Osteocyte (in vitro differentiated cells): Measurements from ENCODE around the gene TPD52L2. TPM values are rescaled to one million over a fixed set of nuclear protein-coding genes. Genes with fewer than 3 reads are reported as not detected.

Experiments
- DNase-seq: peaks from one replicate; pipeline ENCODE4 v3.0.0; 2021; ENCODE audit warnings: mixed read lengths; ENCODE audit not compliant: unreplicated experiment; ENCODE audit errors: extremely low spot score
- H3K27ac Mint-ChIP-seq: one replicate; pipeline ENCODE4 v1.8.0; 2021; ENCODE audit warnings: mild to moderate bottlenecking, mixed read lengths; ENCODE audit not compliant: unreplicated experiment
- H3K27me3 Mint-ChIP-seq: one replicate; pipeline ENCODE4 v1.8.0; 2021; ENCODE audit warnings: mixed read lengths; ENCODE audit not compliant: unreplicated experiment
- H3K36me3 Mint-ChIP-seq: one replicate; pipeline ENCODE4 v1.8.0; 2021; ENCODE audit warnings: mixed read lengths; ENCODE audit not compliant: unreplicated experiment
- H3K4me1 Mint-ChIP-seq: one replicate; pipeline ENCODE4 v1.8.0; 2021; ENCODE audit warnings: mixed read lengths; ENCODE audit not compliant: unreplicated experiment
- H3K4me3 Mint-ChIP-seq: one replicate; pipeline ENCODE4 v1.8.0; 2021; ENCODE audit warnings: mild to moderate bottlenecking, moderate library complexity, mixed read lengths; ENCODE audit not compliant: unreplicated experiment
- H3K9me3 Mint-ChIP-seq: one replicate; pipeline ENCODE4 v1.8.0; 2021; ENCODE audit warnings: mixed read lengths; ENCODE audit not compliant: unreplicated experiment
- total RNA-seq: library from RNA; stranded (reverse); gene quantifications from 2 replicates; pipeline ENCODE4 v1.2.1, GENCODE V29; 2021
- TF ChIP-seq, protein P1 (sequence below): fragments of 200-600 bp; sonication (generic); IDR thresholded peaks from 2 replicates; pipeline ENCODE4 v1.5.0; 2021; ENCODE audit warnings: antibody characterized with exemption, mild to moderate bottlenecking, moderate library complexity

Gene TPD52L2
- total RNA-seq, 1 donor from 2014 or later: 102 TPM

DNA sequence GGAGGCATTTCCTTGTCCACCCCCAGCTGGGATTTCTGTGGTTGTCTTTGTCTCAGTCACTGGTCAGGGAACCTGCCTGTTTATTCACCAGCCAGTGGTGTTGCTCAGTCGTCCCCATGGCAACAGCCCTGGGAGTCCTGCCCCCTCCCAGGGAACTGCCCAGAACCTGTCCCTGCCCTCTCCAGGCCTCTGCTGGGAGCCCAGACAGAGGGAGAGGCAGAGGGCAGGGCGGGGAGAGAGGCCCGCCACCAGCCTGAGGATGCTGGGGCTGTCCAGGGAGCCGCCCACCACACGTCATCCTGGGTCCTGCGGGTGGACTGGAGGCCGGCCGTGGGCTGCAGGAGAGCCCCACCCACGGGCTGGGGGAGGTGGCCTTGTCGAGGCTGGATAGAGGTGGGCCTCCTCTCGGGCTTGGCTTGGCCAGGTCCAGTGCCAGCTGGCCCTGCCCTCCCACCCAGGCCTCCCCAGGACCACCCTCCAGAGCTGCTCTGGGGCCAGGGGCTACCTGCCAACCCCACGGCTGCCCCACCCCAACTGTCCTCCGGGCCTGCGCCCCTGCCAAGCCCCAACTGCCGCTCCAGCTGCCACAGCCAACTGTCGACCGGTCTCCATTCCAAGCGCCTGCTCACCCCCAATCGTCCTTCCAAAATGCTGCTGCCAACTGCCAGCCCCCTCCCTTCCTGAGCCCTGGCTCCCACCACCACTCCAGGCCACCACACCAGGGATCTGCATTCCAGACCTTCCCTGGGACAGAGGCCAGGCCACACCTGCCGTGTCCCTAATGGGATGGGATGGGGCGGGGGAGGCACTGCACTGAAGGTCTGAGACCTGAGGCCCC, 29.8 kb upstream of the TPD52L2 start:
- peak; percentile 97 for DNase-seq
- H3K27me3 Mint-ChIP-seq: no peaks in the 10 kb centered on the region
- TF ChIP-seq, protein P1, sequence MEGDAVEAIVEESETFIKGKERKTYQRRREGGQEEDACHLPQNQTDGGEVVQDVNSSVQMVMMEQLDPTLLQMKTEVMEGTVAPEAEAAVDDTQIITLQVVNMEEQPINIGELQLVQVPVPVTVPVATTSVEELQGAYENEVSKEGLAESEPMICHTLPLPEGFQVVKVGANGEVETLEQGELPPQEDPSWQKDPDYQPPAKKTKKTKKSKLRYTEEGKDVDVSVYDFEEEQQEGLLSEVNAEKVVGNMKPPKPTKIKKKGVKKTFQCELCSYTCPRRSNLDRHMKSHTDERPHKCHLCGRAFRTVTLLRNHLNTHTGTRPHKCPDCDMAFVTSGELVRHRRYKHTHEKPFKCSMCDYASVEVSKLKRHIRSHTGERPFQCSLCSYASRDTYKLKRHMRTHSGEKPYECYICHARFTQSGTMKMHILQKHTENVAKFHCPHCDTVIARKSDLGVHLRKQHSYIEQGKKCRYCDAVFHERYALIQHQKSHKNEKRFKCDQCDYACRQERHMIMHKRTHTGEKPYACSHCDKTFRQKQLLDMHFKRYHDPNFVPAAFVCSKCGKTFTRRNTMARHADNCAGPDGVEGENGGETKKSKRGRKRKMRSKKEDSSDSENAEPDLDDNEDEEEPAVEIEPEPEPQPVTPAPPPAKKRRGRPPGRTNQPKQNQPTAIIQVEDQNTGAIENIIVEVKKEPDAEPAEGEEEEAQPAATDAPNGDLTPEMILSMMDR: no peak
- peak overlapping the region; percentile 75 for H3K27ac Mint-ChIP-seq
- no peak overlapping the region for H3K4me3 Mint-ChIP-seq
- peaks cover 25% of the 10 kb centered on the region for H3K4me1 Mint-ChIP-seq
- no peaks in the 10 kb centered on the region for H3K36me3 Mint-ChIP-seq
- H3K9me3 Mint-ChIP-seq: no peaks in the 10 kb centered on the region

GRCh38 chr20:63836458-63837344, 28.4 kb upstream of the TPD52L2 start:
- Mint-ChIP-seq H3K27me3 (no peaks in the 10 kb centered on the region), H3K36me3 (no peaks in the 10 kb centered on the region), H3K9me3 (no peaks in the 10 kb centered on the region), H3K4me3 (no peak overlapping the region), H3K4me1 (peaks cover 25% of the 10 kb centered on the region), H3K27ac (no peak overlapping the region)
- DNase-seq: no peak
- TF ChIP-seq, protein P1: no peak

- no peak for DNase-seq
- Mint-ChIP-seq H3K4me3 (no peak overlapping the region), H3K27me3 (no peaks in the 10 kb centered on the region), H3K4me1 (peaks cover 25% of the 10 kb centered on the region), H3K27ac (no peak overlapping the region), H3K9me3 (no peaks in the 10 kb centered on the region), H3K36me3 (no peaks in the 10 kb centered on the region)
- TF ChIP-seq, protein P1: no peak
Observed at GRCh38 chr20:63837479-63837878, 27.6 kb upstream of the TPD52L2 start.

- Mint-ChIP-seq H3K27ac (no peak overlapping the region), H3K36me3 (no peaks in the 10 kb centered on the region), H3K9me3 (no peaks in the 10 kb centered on the region), H3K27me3 (no peaks in the 10 kb centered on the region), H3K4me1 (peaks cover 11% of the 10 kb centered on the region), H3K4me3 (no peak overlapping the region)
- DNase-seq: no peak
- TF ChIP-seq, protein P1: no peak
Observed at GRCh38 chr20:63839620-63840019, 25.4 kb upstream of the TPD52L2 start.

DNA sequence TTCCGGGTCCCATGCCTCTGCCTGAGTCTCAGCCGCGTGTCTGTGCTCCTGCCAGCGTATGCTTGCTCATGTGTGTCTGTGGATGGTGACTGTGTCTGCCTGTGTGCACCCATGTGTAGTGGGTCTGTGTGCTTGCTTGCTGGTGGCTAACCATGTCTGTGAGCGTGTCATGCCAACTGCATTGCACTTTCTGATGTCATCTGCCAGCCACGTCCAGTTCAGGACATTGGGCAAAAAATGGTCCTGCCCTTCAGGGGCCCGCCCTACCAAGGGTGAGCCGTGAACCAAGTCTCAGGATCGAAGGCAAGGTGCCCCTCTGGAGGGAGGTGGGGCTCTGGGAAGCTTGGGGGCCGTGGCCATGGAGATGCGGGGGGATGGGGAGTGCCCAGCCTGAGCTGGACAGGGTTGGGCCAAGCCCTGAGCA, 24.7 kb upstream of the TPD52L2 start:
- DNase-seq: no peak
- H3K4me1 Mint-ChIP-seq: peaks cover 6% of the 10 kb centered on the region
- no peaks in the 10 kb centered on the region for H3K9me3 Mint-ChIP-seq
- H3K4me3 Mint-ChIP-seq: no peak overlapping the region
- no peaks in the 10 kb centered on the region for H3K36me3 Mint-ChIP-seq
- H3K27ac Mint-ChIP-seq: no peak overlapping the region
- H3K27me3 Mint-ChIP-seq: no peaks in the 10 kb centered on the region
- TF ChIP-seq, protein P1: no peak
